ENCODE measurements around the gene NEK3. TPM values are rescaled to one million over a fixed set of nuclear protein-coding genes. Genes with fewer than 3 reads are reported as not detected.

Gene NEK3
- total and polyA plus RNA-seq, 12 donors: 3.0 to 56.4 (median 9.7) TPM

DNA sequence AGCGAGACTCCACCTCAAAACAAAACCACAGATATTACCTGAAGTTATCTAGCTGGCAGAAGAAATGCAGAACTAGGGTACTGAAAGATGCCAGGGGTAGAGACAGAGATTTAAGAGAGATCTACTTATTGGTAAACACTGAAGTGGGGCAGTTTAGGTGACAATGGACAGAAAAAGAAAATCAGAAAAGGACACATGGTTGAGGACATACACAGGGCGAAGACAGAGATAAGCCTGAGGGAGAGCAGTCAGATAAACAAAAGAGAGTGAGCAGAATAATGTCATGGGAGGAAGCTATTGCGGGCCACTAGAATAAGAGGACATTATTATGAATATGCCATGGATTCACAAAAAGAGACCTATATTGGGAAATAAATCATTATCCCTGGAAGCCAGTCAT, 33.9 kb downstream of the NEK3 start:
- no peak for DNase-seq
- no peaks in the 10 kb centered on the region for H3K9me3 ChIP-seq (replicated peaks in 1 of 3)
- H3K4me3 ChIP-seq: no peak overlapping the region
- 85 to 91% (median 87%) methylated on average over 3 of the region's 3 CpGs for WGBS, 4 donors
- intact Hi-C loops (cut with DNase I): loop anchor here (5.0 to 10.0 kb wide), 3 partner anchors 121 to 228 kb away; no protein-coding TSS in a partner anchor
- H3K36me3 ChIP-seq (replicated peaks in 1 of 2): no peaks in the 10 kb centered on the region
- no peak overlapping the region for H3K27ac ChIP-seq
- TF ChIP-seq CTCF (IDR thresholded peaks at IDR 0.05): no peak
- TF ChIP-seq POLR2A (IDR thresholded peaks at IDR 0.05): no peak
- H3K4me1 ChIP-seq (replicated peaks in 1 of 2): peaks cover 0 to 18% of the 10 kb centered on the region in 2 donors
- H3K27me3 ChIP-seq: no peaks in the 10 kb centered on the region

DNA sequence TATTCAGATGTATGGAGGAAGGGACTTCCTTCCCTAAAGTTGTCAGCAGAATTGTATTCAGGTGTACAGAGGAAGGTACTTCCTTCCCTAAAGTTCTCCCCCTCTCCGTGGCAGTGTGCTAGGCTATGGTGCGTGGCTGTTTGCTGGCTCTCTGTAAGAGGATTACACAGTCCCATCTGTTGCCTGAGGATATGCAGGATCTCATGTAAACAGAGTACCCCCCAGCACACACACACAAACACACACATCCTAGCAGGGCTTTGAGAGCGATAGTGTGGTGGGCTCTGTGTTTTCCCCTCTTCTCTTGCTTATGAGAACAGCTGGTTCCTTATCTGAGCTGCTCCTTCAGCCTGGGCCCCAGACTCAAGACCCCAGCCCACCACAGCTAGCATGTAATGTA, 40.8 kb downstream of the NEK3 start:
- intact Hi-C loops (cut with DNase I): no loop called here
- Histone ChIP-seq H3K27me3 (no peaks in the 10 kb centered on the region), H3K27ac (no peak overlapping the region), H3K4me3 (no peak overlapping the region), H3K36me3 (replicated peaks in 1 of 2) (no peaks in the 10 kb centered on the region), H3K4me1 (replicated peaks in 1 of 2) (no peaks in the 10 kb centered on the region), H3K9me3 (replicated peaks in 1 of 3) (no peaks in the 10 kb centered on the region)
- DNase-seq: no peak
- TF ChIP-seq POLR2A (IDR thresholded peaks at IDR 0.05): no peak
- TF ChIP-seq CTCF (IDR thresholded peaks at IDR 0.05): no peak
- 56 to 67% (median 61%) methylated on average over 2 to 3 of the region's 3 CpGs for WGBS, 4 donors

DNA sequence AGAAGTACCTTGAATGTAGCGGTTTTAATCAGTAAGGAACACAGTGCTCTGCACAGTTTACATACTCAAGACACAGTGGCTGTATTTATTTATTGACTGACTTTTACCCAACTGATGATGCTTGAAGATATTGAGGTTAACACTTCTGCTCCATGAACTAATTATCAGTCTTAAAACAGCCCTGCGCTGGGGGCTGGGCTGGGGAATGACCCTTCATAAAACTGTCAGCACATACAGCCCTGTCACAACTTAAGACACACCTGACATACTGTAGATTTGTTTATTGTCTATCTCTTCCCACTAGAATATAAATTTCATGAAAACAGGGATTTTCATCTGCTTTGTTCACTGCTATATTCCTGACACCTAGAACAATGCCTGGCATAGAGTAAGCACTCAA, 41.3 kb downstream of the NEK3 start:
- no peak for DNase-seq
- H3K36me3 ChIP-seq (replicated peaks in 1 of 2): no peaks in the 10 kb centered on the region
- no peaks in the 10 kb centered on the region for H3K9me3 ChIP-seq (replicated peaks in 1 of 3)
- H3K27me3 ChIP-seq: no peaks in the 10 kb centered on the region
- H3K4me3 ChIP-seq: no peak overlapping the region
- 88 to 100% (median 91%) methylated on average over 2 of the region's 2 CpGs for WGBS, 4 donors
- no peak overlapping the region for H3K27ac ChIP-seq
- intact Hi-C loops (cut with DNase I): no loop called here
- no peaks in the 10 kb centered on the region for H3K4me1 ChIP-seq (replicated peaks in 1 of 2)
- no peak for TF ChIP-seq CTCF (IDR thresholded peaks at IDR 0.05)
- no peak for TF ChIP-seq POLR2A (IDR thresholded peaks at IDR 0.05)

DNA sequence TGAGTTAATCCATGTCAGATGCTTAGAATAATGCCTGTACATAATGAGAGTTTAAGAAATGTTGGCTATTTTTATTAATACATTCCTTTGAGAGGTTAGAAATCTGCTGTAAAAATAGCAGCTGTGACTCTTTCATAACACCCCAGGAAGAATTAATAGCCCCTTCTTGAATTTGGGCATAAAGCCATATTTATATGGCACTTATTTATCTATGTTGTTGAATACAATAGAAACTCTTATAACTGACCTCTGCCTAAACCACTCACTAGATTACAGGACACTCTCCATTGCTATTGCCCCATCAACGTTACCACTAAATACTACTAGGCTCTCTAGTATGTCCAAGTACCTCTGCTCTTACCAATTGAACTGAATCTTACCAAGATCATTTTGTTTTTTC, 46.8 kb downstream of the NEK3 start:
- Histone ChIP-seq H3K4me1 (replicated peaks in 1 of 2) (no peaks in the 10 kb centered on the region), H3K27me3 (no peaks in the 10 kb centered on the region), H3K36me3 (replicated peaks in 1 of 2) (no peaks in the 10 kb centered on the region), H3K27ac (no peak overlapping the region), H3K4me3 (no peak overlapping the region), H3K9me3 (replicated peaks in 1 of 3) (no peaks in the 10 kb centered on the region)
- intact Hi-C loops (cut with DNase I): no loop called here
- DNase-seq: no peak
- TF ChIP-seq CTCF (IDR thresholded peaks at IDR 0.05) (no peak), POLR2A (IDR thresholded peaks at IDR 0.05) (no peak)
- 64 to 88% (median 66%) methylated on average over 1 of the region's 1 CpG for WGBS, 4 donors

Measured in adrenal gland (tissue), 12 donors.